ENCODE data around the gene MAPK14. TPM values are rescaled to one million over a fixed set of nuclear protein-coding genes. Genes with fewer than 3 reads are reported as not detected.

MAPK14 gene
- total RNA-seq, 1 donor from 2014 or later = 65.0 TPM

GRCh38 chr6:36116943-36117342 is 89.3 kb downstream of the MAPK14 start:
- Histone ChIP-seq H3K27me3 (no peaks in the 10 kb centered on the region), H3K79me2 (ENCODE audit: low read depth) (no peaks in the 10 kb centered on the region), H3F3A (ENCODE audit: low read depth) (peaks cover 6% of the 10 kb centered on the region), H2AFZ (replicated peaks) (no peak overlapping the region), H3K9ac (no peak overlapping the region), H3K9me3 (ENCODE audit: low read depth) (no peaks in the 10 kb centered on the region), H3K27ac (no peak overlapping the region), H3K4me1 (peaks cover 14% of the 10 kb centered on the region), H3K4me3 (no peak overlapping the region), H4K20me1 (ENCODE audit: low read depth) (no peaks in the 10 kb centered on the region), H3K36me3 (no peaks in the 10 kb centered on the region), H3K4me2 (no peak overlapping the region)
- no peak overlapping the region for H3K4me3 Mint-ChIP-seq
- peaks cover 2% of the 10 kb centered on the region for H3K36me3 Mint-ChIP-seq
- TF ChIP-seq, protein P1, sequence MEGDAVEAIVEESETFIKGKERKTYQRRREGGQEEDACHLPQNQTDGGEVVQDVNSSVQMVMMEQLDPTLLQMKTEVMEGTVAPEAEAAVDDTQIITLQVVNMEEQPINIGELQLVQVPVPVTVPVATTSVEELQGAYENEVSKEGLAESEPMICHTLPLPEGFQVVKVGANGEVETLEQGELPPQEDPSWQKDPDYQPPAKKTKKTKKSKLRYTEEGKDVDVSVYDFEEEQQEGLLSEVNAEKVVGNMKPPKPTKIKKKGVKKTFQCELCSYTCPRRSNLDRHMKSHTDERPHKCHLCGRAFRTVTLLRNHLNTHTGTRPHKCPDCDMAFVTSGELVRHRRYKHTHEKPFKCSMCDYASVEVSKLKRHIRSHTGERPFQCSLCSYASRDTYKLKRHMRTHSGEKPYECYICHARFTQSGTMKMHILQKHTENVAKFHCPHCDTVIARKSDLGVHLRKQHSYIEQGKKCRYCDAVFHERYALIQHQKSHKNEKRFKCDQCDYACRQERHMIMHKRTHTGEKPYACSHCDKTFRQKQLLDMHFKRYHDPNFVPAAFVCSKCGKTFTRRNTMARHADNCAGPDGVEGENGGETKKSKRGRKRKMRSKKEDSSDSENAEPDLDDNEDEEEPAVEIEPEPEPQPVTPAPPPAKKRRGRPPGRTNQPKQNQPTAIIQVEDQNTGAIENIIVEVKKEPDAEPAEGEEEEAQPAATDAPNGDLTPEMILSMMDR (IDR thresholded peaks at IDR 0.05) = no peak
- TF ChIP-seq EZH2 (IDR thresholded peaks at IDR 0.05) (no peak), EZH2phosphoT487 (IDR thresholded peaks at IDR 0.05) (no peak)
- peaks cover 13% of the 10 kb centered on the region for H3K4me1 Mint-ChIP-seq
- H3K9me3 Mint-ChIP-seq = no peaks in the 10 kb centered on the region
- peaks cover 2% of the 10 kb centered on the region for H3K27me3 Mint-ChIP-seq (ENCODE audit: insufficient read depth, low read depth)
- H3K27ac Mint-ChIP-seq = no peak overlapping the region
- DNase-seq (ENCODE audit: low spot score) = no peak

DNA sequence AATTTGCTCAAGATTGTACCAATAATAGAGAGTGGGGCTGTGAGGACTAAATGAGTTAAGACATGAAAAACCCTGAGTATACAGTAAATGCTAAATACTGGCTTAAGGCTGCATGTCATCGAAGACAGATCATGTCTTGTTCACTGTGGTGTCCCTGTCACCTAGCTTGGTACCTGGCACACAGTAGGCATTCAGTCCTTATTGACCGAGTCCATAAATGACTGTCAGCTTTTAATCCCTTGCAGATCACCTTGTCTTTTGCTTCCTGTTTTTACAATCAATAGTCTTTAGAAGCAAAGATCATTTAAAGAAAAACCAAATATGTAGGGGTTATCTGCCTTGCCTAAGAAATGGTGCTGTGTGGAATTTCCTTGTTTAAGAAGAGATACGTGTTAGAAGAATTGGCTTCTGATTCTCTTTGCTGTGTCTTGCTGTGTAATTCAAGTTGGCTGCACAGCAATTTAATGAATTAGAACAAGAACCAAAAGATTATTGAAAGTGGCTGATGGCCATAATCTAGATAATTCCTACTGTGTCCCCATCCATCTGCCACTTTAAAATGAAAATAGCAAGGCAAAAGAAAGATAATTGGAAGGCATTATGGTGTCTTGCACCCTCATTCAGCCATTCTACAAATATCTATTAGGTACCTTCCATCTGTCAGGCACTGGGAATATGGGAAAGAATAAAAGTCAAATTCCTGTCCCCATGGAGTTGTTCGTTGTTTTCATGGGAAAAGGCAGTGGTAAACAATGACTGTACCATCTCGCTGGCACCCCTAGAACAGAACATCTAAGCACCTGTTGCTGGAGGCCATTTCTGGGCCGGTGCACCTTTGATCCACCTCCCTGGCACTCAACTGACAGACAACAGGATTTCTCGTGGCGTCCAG is 90.3 kb downstream of the MAPK14 start:
- H3K27me3 Mint-ChIP-seq (ENCODE audit: insufficient read depth, low read depth) = peaks cover 2% of the 10 kb centered on the region
- Histone ChIP-seq H2AFZ (replicated peaks) (no peak overlapping the region), H3K4me3 (no peak overlapping the region), H3K36me3 (no peaks in the 10 kb centered on the region), H3K4me2 (no peak overlapping the region), H3K9me3 (ENCODE audit: low read depth) (no peaks in the 10 kb centered on the region), H3K4me1 (peaks cover 14% of the 10 kb centered on the region), H3K27ac (no peak overlapping the region), H3K9ac (no peak overlapping the region), H3K27me3 (no peaks in the 10 kb centered on the region), H4K20me1 (ENCODE audit: low read depth) (no peaks in the 10 kb centered on the region), H3F3A (ENCODE audit: low read depth) (peaks cover 6% of the 10 kb centered on the region), H3K79me2 (ENCODE audit: low read depth) (no peaks in the 10 kb centered on the region)
- peaks cover 2% of the 10 kb centered on the region for H3K36me3 Mint-ChIP-seq
- H3K4me3 Mint-ChIP-seq = no peak overlapping the region
- no peak for TF ChIP-seq EZH2phosphoT487 (IDR thresholded peaks at IDR 0.05)
- TF ChIP-seq, protein P1 (IDR thresholded peaks at IDR 0.05) = no peak
- TF ChIP-seq EZH2 (IDR thresholded peaks at IDR 0.05) = no peak
- peaks cover 13% of the 10 kb centered on the region for H3K4me1 Mint-ChIP-seq
- H3K27ac Mint-ChIP-seq = no peak overlapping the region
- H3K9me3 Mint-ChIP-seq = no peaks in the 10 kb centered on the region
- no peak for DNase-seq (ENCODE audit: low spot score)

GRCh38 chr6:36118550-36119107 is 91.0 kb downstream of the MAPK14 start:
- peaks cover 3% of the 10 kb centered on the region for H3F3A ChIP-seq (ENCODE audit: low read depth)
- H3K36me3 ChIP-seq = no peaks in the 10 kb centered on the region
- no peaks in the 10 kb centered on the region for H3K27me3 ChIP-seq
- no peak overlapping the region for H3K9ac ChIP-seq
- no peaks in the 10 kb centered on the region for H3K79me2 ChIP-seq (ENCODE audit: low read depth)
- peaks cover 2% of the 10 kb centered on the region for H3K27me3 Mint-ChIP-seq (ENCODE audit: insufficient read depth, low read depth)
- H4K20me1 ChIP-seq (ENCODE audit: low read depth) = no peaks in the 10 kb centered on the region
- peaks cover 2% of the 10 kb centered on the region for H3K36me3 Mint-ChIP-seq
- DNase-seq (ENCODE audit: low spot score) = no peak
- no peak overlapping the region for H3K27ac ChIP-seq
- H3K4me1 ChIP-seq = peaks cover 11% of the 10 kb centered on the region
- no peak overlapping the region for H3K4me3 Mint-ChIP-seq
- H2AFZ ChIP-seq (replicated peaks) = no peak overlapping the region
- TF ChIP-seq, protein P1 (IDR thresholded peaks at IDR 0.05) = no peak
- no peak for TF ChIP-seq EZH2phosphoT487 (IDR thresholded peaks at IDR 0.05)
- H3K9me3 ChIP-seq (ENCODE audit: low read depth) = no peaks in the 10 kb centered on the region
- H3K27ac Mint-ChIP-seq = no peak overlapping the region
- no peaks in the 10 kb centered on the region for H3K9me3 Mint-ChIP-seq
- H3K4me1 Mint-ChIP-seq = peaks cover 9% of the 10 kb centered on the region
- H3K4me3 ChIP-seq = no peak overlapping the region
- H3K4me2 ChIP-seq = no peak overlapping the region

Measured in neural progenitor cell (in vitro differentiated cells).